Smooth muscle cell (in vitro differentiated cells): ENCODE measurements around the gene NT5DC2. TPM values are rescaled to one million over a fixed set of nuclear protein-coding genes. Genes with fewer than 3 reads are reported as not detected.

ENCODE experiments used
- DNase-seq: peaks from one replicate; lab custom pipeline; 2025; ENCODE audit not compliant: unreplicated experiment; lab: John Stamatoyannopoulos, UW
- H2AFZ ChIP-seq: fragments of 200-600 bp; sonication (generic); 2 replicates; pipeline ENCODE4 v1.6.0; 2016; ENCODE audit warnings: antibody characterized with exemption, low read depth, mild to moderate bottlenecking
- H3F3A ChIP-seq: fragments of 200-600 bp; sonication (generic); 2 replicates; pipeline ENCODE4 v1.6.0; 2017; ENCODE audit warnings: antibody characterized with exemption, low read depth
- H3K27ac ChIP-seq: fragments of 200-600 bp; sonication (generic); 2 replicates; pipeline ENCODE4 v1.5.1; 2016; ENCODE audit warnings: low read depth, mild to moderate bottlenecking
- H3K27me3 ChIP-seq: fragments of 200-600 bp; sonication (generic); 2 replicates; pipeline ENCODE4 v1.6.1; 2016; ENCODE audit warnings: low read depth, mild to moderate bottlenecking
- H3K36me3 ChIP-seq: fragments of 200-600 bp; sonication (generic); 2 replicates; pipeline ENCODE4 v1.5.1; 2016; ENCODE audit warnings: low read depth
- H3K4me1 ChIP-seq: fragments of 200-600 bp; sonication (generic); 2 replicates; pipeline ENCODE4 v1.5.1; 2016; ENCODE audit warnings: low read depth
- H3K4me2 ChIP-seq: fragments of 200-600 bp; sonication (generic); 2 replicates; pipeline ENCODE4 v1.6.0; 2016; ENCODE audit warnings: mild to moderate bottlenecking
- H3K4me3 ChIP-seq: fragments of 200-600 bp; sonication (generic); 2 replicates; pipeline ENCODE4 v1.5.1; 2016; ENCODE audit warnings: mild to moderate bottlenecking
- H3K79me2 ChIP-seq: fragments of 200-600 bp; sonication (generic); 2 replicates; pipeline ENCODE4 v1.6.0; 2016; ENCODE audit warnings: low read depth, mild to moderate bottlenecking
- H3K9ac ChIP-seq: fragments of 200-600 bp; sonication (generic); 2 replicates; pipeline ENCODE4 v1.6.0; 2016; ENCODE audit warnings: low read depth
- H3K9me3 ChIP-seq: fragments of 200-600 bp; sonication (generic); replicated peaks from 2 replicates; pipeline ENCODE4 v1.5.1; 2016; ENCODE audit warnings: low read depth
- H4K20me1 ChIP-seq: fragments of 200-600 bp; sonication (generic); 2 replicates; pipeline ENCODE4 v1.6.0; 2016; ENCODE audit warnings: low read depth
- CTCF ChIP-seq: fragments of 200-600 bp; sonication (generic); IDR thresholded peaks from 2 replicates; pipeline ENCODE4 v1.5.1; 2017; ENCODE audit warnings: borderline replicate concordance, mild to moderate bottlenecking, antibody characterized with exemption; ENCODE audit not compliant: insufficient read depth, poor library complexity, severe bottlenecking
- whole genome bisulfite sequencing: methylation state at CpG from one replicate; pipeline ENCODE4 v1.1.7; 2016; ENCODE audit warnings: low lambda C conversion rate; 5-methylcytosine and 5-hydroxymethylcytosine counted together
- polyA plus RNA-seq: library from polyadenylated mRNA; unstranded; fragments of >200 nt; fragmentation: Nextera tagmentation; extraction: Ambion mirVana; gene quantifications from 2 replicates; pipeline ENCODE4 v1.2.1, GENCODE V29; 2016
- small RNA-seq: library from RNA; depleted of rRNA; stranded (forward); fragments of <200 nt; gene quantifications from one replicate; pipeline ENCODE3, GENCODE V24; 2014
- total RNA-seq: library from RNA; depleted of rRNA; stranded (reverse); fragments of >200 nt; gene quantifications from 2 replicates; pipeline ENCODE4 v1.2.3, GENCODE V29; 2014

The NT5DC2 gene
- total and polyA plus RNA-seq, 2 experiments from 2014 or later, result 156 to 248 TPM

- TF ChIP-seq CTCF, result no peak
- no peak overlapping the region for H3K4me3 ChIP-seq
- whole genome bisulfite sequencing, result 98% methylated on average over 7 of the region's 7 CpGs
Observed at GRCh38 chr3:52479037-52479876, 54.4 kb downstream of the NT5DC2 start.

DNA sequence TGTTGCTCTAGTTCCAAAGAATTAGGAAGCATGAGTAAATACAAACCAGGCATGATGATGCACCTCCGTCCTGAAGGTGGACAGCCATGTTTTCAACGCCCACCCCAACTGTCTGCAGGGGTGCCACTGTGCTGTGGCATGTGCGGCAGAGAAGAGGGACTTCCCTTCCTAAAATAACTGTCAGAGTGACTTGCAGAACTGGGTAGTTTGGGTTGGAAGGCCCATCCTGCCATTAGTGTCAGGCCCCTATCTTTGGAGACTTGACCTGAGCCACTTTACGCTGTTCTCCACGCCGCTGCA, 55.9 kb downstream of the NT5DC2 start:
- no peak for TF ChIP-seq CTCF
- no peaks in the 10 kb centered on the region for H3K27me3 ChIP-seq
- H3K79me2 ChIP-seq, result no peaks in the 10 kb centered on the region
- no peaks in the 10 kb centered on the region for H3K9me3 ChIP-seq
- H3K36me3 ChIP-seq, result peaks cover 4% of the 10 kb centered on the region
- peaks cover 34% of the 10 kb centered on the region for H4K20me1 ChIP-seq
- H2AFZ ChIP-seq, result no peak overlapping the region
- peaks cover under 1% of the 10 kb centered on the region for H3F3A ChIP-seq
- no peak for DNase-seq
- 96% methylated on average over 6 of the region's 6 CpGs for WGBS
- H3K9ac ChIP-seq, result no peak overlapping the region
- no peaks in the 10 kb centered on the region for H3K4me1 ChIP-seq
- no peak overlapping the region for H3K4me3 ChIP-seq
- H3K4me2 ChIP-seq, result no peak overlapping the region
- H3K27ac ChIP-seq, result no peak overlapping the region

More at GRCh38 chr3:52479037-52479876, 54.4 kb downstream of the NT5DC2 start:
- H2AFZ ChIP-seq, result no peak overlapping the region
- DNase-seq, result no peak
- no peak overlapping the region for H3K4me2 ChIP-seq
- H3K27ac ChIP-seq, result no peak overlapping the region
- no peaks in the 10 kb centered on the region for H3K4me1 ChIP-seq
- H3K79me2 ChIP-seq, result no peaks in the 10 kb centered on the region
- peaks cover 4% of the 10 kb centered on the region for H3K36me3 ChIP-seq
- no peak overlapping the region for H3K9ac ChIP-seq
- H3K27me3 ChIP-seq, result no peaks in the 10 kb centered on the region
- peaks cover 7% of the 10 kb centered on the region for H3F3A ChIP-seq
- H3K9me3 ChIP-seq, result no peaks in the 10 kb centered on the region
- peaks cover 35% of the 10 kb centered on the region for H4K20me1 ChIP-seq

- Histone ChIP-seq H3K36me3 (peaks cover 4% of the 10 kb centered on the region), H3K79me2 (no peaks in the 10 kb centered on the region), H3K9me3 (no peaks in the 10 kb centered on the region), H3K4me1 (no peaks in the 10 kb centered on the region), H3K27me3 (no peaks in the 10 kb centered on the region), H2AFZ (no peak overlapping the region), H3K4me3 (no peak overlapping the region), H3K4me2 (no peak overlapping the region), H4K20me1 (peaks cover 35% of the 10 kb centered on the region), H3K9ac (no peak overlapping the region), H3K27ac (no peak overlapping the region), H3F3A (no peaks in the 10 kb centered on the region)
- DNase-seq, result no peak
- WGBS, result 98% methylated on average over 16 of the region's 16 CpGs
- no peak for TF ChIP-seq CTCF
Observed at GRCh38 chr3:52477076-52477795, 56.4 kb downstream of the NT5DC2 start.

Small RNAs within 50 kb of the gene (small RNA-seq; reads per million reads assigned to genes)
- gene RNU6-856P (not detected), gene RNU6ATAC16P (not detected)

Other genes with a start within 250 kb of the NT5DC2 start
- gene GLYCTK, start 246.0 kb downstream of the NT5DC2 start, total RNA-seq, result 3.3 and 4.4 TPM in 2 replicates
- gene GLYCTK, start 246.0 kb downstream of the NT5DC2 start, polyA plus RNA-seq, result 3.8 and 5.4 TPM in 2 replicates
- gene DNAH1, start 217.5 kb downstream of the NT5DC2 start, total RNA-seq, result 3.7 and 7.1 TPM in 2 replicates
- 0.54 and 2.1 TPM in 2 replicates for gene DNAH1, start 217.5 kb downstream of the NT5DC2 start, polyA plus RNA-seq
- gene BAP1, start 123.8 kb downstream of the NT5DC2 start, total RNA-seq, result 39.2 and 40.0 TPM in 2 replicates
- gene BAP1, start 123.8 kb downstream of the NT5DC2 start, polyA plus RNA-seq, result 44.9 and 56.3 TPM in 2 replicates
- gene PHF7, start 123.2 kb downstream of the NT5DC2 start, total RNA-seq, result 0.90 and 7.1 TPM in 2 replicates
- 3.6 and 5.2 TPM in 2 replicates for gene PHF7, start 123.2 kb downstream of the NT5DC2 start, polyA plus RNA-seq
- gene SEMA3G, start 88.8 kb downstream of the NT5DC2 start, total RNA-seq, result 0.09 and 0.31 TPM in 2 replicates
- gene SEMA3G, start 88.8 kb downstream of the NT5DC2 start, polyA plus RNA-seq, result 0.09 TPM in 1 of 2 replicates, not detected in the other
- gene TNNC1, start 79.8 kb downstream of the NT5DC2 start, total RNA-seq, result 4.2 and 5.9 TPM in 2 replicates
- 5.1 and 7.8 TPM in 2 replicates for gene TNNC1, start 79.8 kb downstream of the NT5DC2 start, polyA plus RNA-seq
- gene NISCH, start 78.3 kb downstream of the NT5DC2 start, total RNA-seq, result 55.2 and 56.1 TPM in 2 replicates
- 46.7 and 47.3 TPM in 2 replicates for gene NISCH, start 78.3 kb downstream of the NT5DC2 start, polyA plus RNA-seq
- 0.22 TPM in 1 of 2 replicates, not detected in the other for gene STAB1, start 38.5 kb downstream of the NT5DC2 start, total RNA-seq
- 0.25 and 0.31 TPM in 2 replicates for gene STAB1, start 38.5 kb downstream of the NT5DC2 start, polyA plus RNA-seq
- 0.76 and 0.90 TPM in 2 replicates for gene UQCC5, start 2.7 kb upstream of the NT5DC2 start, total RNA-seq
- gene UQCC5, start 2.7 kb upstream of the NT5DC2 start, polyA plus RNA-seq, result 33.0 and 40.3 TPM in 2 replicates
- gene PBRM1, start 152.1 kb upstream of the NT5DC2 start, total RNA-seq, result 56.4 and 62.8 TPM in 2 replicates
- gene PBRM1, start 152.1 kb upstream of the NT5DC2 start, polyA plus RNA-seq, result 27.6 and 28.9 TPM in 2 replicates
- gene GNL3, start 152.2 kb upstream of the NT5DC2 start, total RNA-seq, result 131 and 146 TPM in 2 replicates
- 89.4 and 106 TPM in 2 replicates for gene GNL3, start 152.2 kb upstream of the NT5DC2 start, polyA plus RNA-seq
- gene GLT8D1, start 171.9 kb upstream of the NT5DC2 start, total RNA-seq, result 110 and 151 TPM in 2 replicates
- gene GLT8D1, start 171.9 kb upstream of the NT5DC2 start, polyA plus RNA-seq, result 126 and 133 TPM in 2 replicates
- gene SPCS1, start 172.2 kb upstream of the NT5DC2 start, total RNA-seq, result 301 and 409 TPM in 2 replicates
- 328 and 329 TPM in 2 replicates for gene SPCS1, start 172.2 kb upstream of the NT5DC2 start, polyA plus RNA-seq
- 9.6 and 11.0 TPM in 2 replicates for gene NEK4, start 237.1 kb upstream of the NT5DC2 start, total RNA-seq
- 7.1 and 8.6 TPM in 2 replicates for gene NEK4, start 237.1 kb upstream of the NT5DC2 start, polyA plus RNA-seq
- not detected in 2 replicates for gene ITIH1, start 243.7 kb upstream of the NT5DC2 start, total RNA-seq
- gene ITIH1, start 243.7 kb upstream of the NT5DC2 start, polyA plus RNA-seq, result 0.33 TPM in 1 of 2 replicates, not detected in the other